GM19463 (cell line): Measurements from ENCODE around the gene TMEM150C.

ENCODE experiments used
- ATAC-seq: cut with Tn5 transposase; IDR thresholded peaks from one replicate; pipeline ENCODE4 v1.9.1; 2021; ENCODE audit warnings: mild to moderate bottlenecking, moderate library complexity; ENCODE audit not compliant: unreplicated experiment

Gene TMEM150C

GRCh38 chr4:82561786-82562563 is at the start of gene TMEM150C:
TMEM150C (minus strand) TSS chr4:82561988; CDS start chr4:82504657, 57,331 bp downstream.
- no peak for ATAC-seq

DNA sequence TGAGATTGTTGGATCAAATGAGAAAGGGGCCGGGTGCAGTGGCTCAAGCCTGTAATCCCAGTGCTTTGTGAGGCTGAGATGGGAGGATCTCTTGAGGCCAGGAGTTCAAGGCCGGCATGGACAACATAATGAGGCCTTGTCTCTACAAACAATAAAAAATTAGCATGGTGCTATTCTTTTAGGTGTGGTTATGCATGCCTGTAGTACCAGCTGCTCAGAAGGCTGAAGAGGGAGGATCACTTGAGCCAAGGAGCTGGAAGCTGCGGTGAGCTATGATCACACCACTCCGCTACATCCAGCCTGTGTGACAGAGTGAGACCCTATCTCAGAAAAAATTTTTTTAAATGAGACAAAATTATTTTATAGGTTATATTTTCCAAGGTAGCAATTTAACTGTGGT is 49.7 kb upstream of the TMEM150C start:
- no peak for ATAC-seq

- no peak for ATAC-seq
These were observed 48.3 kb upstream of the TMEM150C start for GRCh38 chr4:82610041-82610440.

- ATAC-seq, result no peak
These were observed 44.8 kb upstream of the TMEM150C start for GRCh38 chr4:82606622-82607021.

DNA sequence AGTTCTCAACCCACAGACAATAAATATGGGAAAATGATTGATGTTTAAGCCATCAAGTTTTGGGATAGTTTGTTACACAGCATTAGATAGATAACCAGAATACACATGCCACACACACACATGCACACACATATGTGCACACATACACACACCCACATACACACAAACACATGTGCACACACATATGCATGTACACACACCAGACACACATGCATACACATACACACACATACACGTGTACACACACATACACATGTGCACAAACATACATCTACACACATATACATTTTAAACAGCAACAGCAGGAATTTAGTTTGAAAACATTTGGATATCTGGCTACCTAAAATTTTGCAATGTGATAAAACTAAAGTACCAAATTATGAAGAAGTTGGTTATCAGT is 42.7 kb upstream of the TMEM150C start:
- ATAC-seq, result no peak

DNA sequence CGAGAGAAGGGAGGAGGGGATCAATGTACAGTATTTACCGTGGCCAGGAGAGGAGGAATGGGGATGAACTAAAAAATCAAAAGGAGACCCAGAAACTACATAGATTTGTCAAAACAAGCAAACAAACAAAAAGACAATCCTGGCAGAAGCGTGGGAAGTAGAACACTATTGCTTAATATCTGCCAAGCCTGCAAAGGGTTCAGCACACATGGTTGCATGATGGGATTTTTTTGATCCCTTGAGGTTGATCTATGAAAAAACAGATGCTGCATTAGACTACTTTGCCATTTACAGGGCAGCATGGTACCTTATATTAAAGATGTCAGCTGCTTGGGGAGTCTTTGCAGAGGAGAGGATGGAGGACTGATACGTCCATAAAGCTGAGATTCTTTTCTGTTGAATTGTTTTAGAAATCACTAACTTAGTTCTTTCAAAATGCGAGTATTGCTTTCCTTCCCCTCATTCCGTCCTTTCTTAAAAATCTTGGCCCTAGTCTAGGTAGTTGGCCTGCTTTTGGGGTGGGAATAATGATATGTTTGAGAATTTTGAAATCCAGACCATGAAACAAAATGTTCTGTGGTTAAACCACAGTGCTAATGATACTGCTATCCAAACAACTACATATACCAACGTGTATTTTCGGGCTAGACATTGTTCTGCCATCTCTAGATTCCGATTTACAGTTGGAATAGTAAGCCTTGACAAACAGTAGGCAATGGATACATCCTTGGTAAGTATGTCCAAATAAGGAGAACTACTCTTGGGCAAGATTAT is 39.6 kb upstream of the TMEM150C start:
- no peak for ATAC-seq

DNA sequence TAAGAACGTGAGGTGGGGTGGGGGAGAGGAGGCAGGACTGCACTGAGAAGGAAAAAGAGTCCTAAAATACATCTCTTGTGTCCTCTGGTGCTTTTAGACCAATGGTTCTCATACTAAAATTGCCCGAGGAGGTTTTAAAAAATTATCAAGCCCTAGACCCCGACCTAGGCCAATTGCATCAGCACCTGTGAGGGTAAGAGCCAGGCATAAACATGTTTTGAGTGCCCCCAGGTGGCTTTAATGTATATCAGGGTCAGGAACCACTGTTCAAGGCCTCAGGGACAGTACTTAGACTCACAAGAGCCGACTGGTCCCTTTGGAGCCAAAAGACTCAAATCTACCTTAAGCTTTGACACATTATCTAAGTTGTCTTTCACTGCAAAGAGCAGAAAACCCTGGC is 37.5 kb upstream of the TMEM150C start:
- ATAC-seq, result no peak

DNA sequence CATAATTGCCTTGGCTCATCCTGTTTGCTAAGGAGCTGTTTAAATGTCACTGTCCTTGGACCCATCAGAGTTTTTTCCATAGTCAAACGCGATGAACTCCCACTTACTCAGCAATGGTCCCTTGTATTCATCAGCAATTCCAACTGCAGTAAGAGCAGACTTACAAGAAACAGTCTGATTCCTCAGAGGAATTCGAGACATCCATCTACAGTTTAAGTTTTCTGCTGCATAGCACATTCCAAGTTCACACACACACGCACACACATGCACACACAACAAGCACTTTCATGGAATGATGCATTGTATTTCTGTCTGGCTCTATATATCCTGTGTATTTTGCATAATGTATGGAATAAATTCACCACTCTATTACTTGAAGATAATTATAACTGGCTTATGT is 32.7 kb upstream of the TMEM150C start:
- ATAC-seq, result no peak

DNA sequence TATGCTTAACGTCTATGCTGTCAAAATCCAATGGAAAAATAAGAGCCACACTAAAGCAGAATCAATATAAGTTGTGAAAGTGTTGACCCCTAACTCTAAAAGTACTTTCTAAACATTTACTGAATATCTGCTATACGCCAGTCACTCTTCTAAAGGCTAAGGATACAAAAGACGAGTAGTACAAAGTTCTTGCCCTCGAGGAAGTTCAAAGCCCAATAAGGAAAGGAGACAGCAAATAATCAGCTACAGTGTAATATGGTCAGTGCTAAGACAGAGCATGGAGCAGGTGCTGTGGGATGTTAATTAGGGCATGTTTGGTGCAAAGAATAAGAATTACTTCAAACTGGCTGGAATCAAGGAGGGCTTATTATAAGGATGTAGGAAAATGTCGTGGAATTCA is 31.6 kb upstream of the TMEM150C start:
- ATAC-seq, result no peak

DNA sequence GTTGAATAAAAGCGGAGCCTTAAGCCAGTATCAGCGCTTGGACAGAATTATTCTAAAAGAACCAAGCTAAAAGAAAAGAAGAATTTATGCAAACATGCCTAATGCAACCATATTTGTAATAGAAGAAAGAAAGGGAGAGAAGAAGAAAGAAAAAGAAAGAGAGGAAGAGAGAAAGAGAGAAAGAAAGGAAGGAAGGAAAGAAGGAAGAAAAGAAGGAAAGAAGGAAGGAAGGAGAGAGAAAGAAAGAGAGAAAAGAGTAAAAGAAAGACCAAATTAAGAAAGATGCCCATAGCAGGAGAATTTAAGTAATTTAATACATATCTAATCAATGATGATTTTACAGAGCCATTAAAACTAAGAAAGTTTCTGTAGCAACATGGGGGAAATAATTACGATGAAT is 30.9 kb upstream of the TMEM150C start:
- no peak for ATAC-seq

GRCh38 chr4:82591592-82591991 is 29.8 kb upstream of the TMEM150C start:
- ATAC-seq, result no peak

GRCh38 chr4:82589756-82590155 is 28.0 kb upstream of the TMEM150C start:
- ATAC-seq, result no peak

DNA sequence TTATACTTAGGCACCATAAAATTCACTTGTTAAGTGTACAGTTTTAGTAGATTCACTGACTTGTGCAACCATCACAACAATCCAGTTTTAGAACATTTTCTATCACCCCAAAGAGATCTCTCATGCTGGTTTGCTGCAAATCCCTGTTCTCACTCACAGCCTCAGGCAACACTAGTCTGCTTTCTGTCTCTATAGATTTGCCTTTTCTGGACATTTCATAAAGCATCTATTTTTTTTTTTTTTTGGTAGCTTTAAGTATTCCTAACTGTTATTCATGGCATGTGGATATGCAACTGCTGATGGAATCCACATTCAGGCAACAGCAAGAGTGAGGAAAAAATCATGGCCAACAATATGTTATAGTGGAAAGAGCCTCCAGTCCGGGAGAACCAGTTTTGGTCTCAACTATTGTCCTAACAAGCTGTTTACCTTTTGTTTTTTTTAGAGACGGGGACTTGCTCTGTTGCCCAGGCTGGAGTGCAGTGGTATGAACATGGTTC is 27.0 kb upstream of the TMEM150C start:
- ATAC-seq, result no peak

DNA sequence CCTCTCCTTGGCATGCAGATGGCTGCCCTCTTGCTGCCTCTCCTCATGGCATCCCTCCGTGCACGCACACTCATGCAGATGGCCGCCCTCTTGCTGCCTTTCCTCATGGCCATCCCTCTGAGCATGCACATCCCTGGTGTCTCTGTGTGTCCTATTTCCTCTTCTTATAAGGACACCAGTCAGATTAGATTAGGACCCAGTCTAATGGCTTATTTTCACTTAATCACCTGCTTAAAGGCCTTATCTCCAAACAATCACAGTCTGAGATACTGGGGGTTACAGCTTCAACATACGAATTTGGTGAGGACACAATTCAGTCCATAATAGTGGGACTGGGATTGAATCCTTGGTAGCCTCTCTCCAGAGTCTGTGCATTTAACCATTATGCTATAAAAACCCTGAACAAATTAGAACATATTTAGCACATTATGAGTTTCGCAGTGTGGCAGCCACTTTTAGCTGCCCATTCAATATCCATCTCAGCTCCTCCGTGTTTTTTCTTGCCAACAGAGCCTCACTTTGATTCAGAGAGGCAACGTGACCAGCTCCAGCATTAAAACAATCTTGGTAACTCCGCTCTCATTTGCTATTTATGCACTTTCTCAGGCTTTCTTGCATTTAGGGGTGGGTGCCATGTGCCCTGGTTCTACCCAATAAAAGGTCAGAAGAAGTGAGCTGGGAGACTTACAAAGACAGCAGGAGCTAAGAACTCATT is 26.2 kb upstream of the TMEM150C start:
- no peak for ATAC-seq

GRCh38 chr4:82585690-82586435 is 24.1 kb upstream of the TMEM150C start:
- no peak for ATAC-seq

DNA sequence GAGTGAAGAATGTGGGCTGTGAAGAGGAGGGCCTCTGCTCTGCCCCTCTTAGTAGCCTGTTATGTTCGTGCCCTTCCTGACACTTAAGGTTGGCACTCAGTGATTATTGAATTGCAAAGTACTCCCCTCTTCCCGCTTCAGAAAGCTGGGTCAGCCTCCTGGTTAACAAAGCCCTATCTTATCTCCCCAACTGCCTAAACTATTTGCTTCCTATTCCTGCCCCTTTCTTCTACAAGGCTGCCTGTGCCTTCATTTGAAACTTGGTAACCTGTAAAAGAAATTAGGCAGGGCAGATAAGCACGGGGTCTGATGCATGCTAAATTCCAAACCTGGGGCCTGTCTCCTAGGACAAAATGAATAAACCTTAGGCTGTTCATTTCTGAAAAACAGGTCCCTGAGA is 23.1 kb upstream of the TMEM150C start:
- ATAC-seq, result no peak

- ATAC-seq, result no peak
These were observed 22.3 kb upstream of the TMEM150C start for GRCh38 chr4:82583897-82584587.

- no peak for ATAC-seq
These were observed 18.1 kb upstream of the TMEM150C start for GRCh38 chr4:82579932-82580331.

DNA sequence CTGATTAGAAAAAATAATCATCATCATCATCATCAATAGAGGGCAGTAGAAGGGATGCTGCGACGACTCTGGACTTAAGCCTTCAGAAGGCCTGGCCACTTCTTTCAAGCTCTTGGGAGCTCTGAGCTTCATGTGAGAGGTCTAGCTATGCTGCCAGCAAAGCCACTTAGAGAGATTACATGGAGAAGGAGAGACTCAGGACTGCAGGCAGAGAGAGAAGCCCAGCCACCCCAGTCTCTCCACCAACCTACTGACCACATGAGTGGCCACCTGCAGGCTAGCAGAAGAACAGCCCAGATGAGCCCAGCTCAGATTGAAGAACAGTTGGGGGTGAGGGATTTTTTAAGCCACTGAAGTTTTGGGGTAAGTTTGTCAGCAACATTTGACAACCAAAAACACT is 17.1 kb upstream of the TMEM150C start:
- no peak for ATAC-seq

DNA sequence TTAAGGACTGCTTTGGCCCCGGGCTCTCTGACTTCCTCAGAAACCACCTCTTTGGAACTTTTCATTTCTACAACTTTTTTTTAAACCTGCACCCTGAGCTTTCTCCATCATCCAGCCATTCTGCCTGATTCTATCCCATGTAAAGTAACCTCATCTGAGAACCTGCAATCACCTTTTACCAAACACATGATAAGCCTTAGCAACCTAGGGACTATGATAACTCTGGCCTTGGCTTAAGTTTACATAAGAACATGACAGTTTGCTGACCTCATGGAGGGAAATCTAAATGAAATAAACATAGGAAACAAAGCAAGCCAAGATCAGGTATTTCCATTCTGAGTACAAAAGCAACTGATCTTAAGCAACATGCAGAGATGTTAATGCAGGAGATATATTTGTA is 15.7 kb upstream of the TMEM150C start:
- ATAC-seq, result no peak
